A673 (cell line): ENCODE results near the gene CEP72. TPM values are rescaled to one million over a fixed set of nuclear protein-coding genes. Genes with fewer than 3 reads are reported as not detected.

Source experiments
- BruUV-seq: library from RNA; stranded (reverse); fragments of 400-500 nt; replicated peaks from 2 replicates; lab custom pipeline; 2021; lab: Mats Ljungman, UMichigan
- CTCF ChIA-PET: fragments of 300-600 bp; sonication (Branson Sonifier 250); formaldehyde crosslinking; loops from one replicate; lab custom pipeline; 2022; ENCODE audit warnings: antibody characterized with exemption; lab: Charles Lee
- POLR2A ChIA-PET: fragments of 300-600 bp; sonication (Branson Sonifier 250); formaldehyde crosslinking; loops from one replicate; lab custom pipeline; 2022; ENCODE audit warnings: antibody characterized with exemption; ENCODE audit not compliant: low non-redundant PET; lab: Charles Lee
- DNase-seq: peaks from one replicate; pipeline ENCODE4 v3.0.0-alpha.2; 2015; ENCODE audit warnings: low spot score
- H3K27ac ChIP-seq: fragments of 200-600 bp; sonication (generic); 2 replicates; pipeline ENCODE4 v1.5.1; 2016; ENCODE audit warnings: mixed run types, low read depth, mild to moderate bottlenecking, mixed read lengths, antibody characterized with exemption, low read length; ENCODE audit not compliant: poor library complexity, severe bottlenecking
- H3K27me3 ChIP-seq: fragments of 200-600 bp; sonication (generic); replicated peaks from 2 replicates; pipeline ENCODE4 v1.6.1; 2017; ENCODE audit warnings: mixed run types, low read depth, mild to moderate bottlenecking, mixed read lengths, antibody characterized with exemption, low read length; ENCODE audit not compliant: insufficient read depth, poor library complexity
- H3K36me3 ChIP-seq: fragments of 200-600 bp; sonication (generic); 2 replicates; pipeline ENCODE4 v1.6.1; 2016; ENCODE audit warnings: mixed run types, mild to moderate bottlenecking, mixed read lengths, antibody characterized with exemption, low read length; ENCODE audit not compliant: insufficient read depth, poor library complexity, severe bottlenecking
- H3K4me1 ChIP-seq: fragments of 200-600 bp; sonication (generic); 2 replicates; pipeline ENCODE4 v1.6.1; 2017; ENCODE audit warnings: mixed run types, mild to moderate bottlenecking, mixed read lengths, antibody characterized with exemption, low read length; ENCODE audit not compliant: insufficient read depth, poor library complexity, severe bottlenecking
- H3K4me3 ChIP-seq: fragments of 200-600 bp; sonication (generic); 2 replicates; pipeline ENCODE4 v1.5.1; 2016; ENCODE audit warnings: low read depth, mixed run types, mild to moderate bottlenecking, mixed read lengths, low read length; ENCODE audit not compliant: poor library complexity, severe bottlenecking
- H3K9me3 ChIP-seq: fragments of 200-600 bp; sonication (generic); 2 replicates; pipeline ENCODE4 v1.6.1; 2016; ENCODE audit warnings: mixed run types, low read depth, mild to moderate bottlenecking, mixed read lengths, antibody characterized with exemption, low read length; ENCODE audit not compliant: poor library complexity, severe bottlenecking
- EZH2 ChIP-seq: fragments of 200-600 bp; sonication (generic); IDR thresholded peaks from 2 replicates; pipeline ENCODE4 v1.6.1; 2017; ENCODE audit warnings: borderline replicate concordance, low read depth, mild to moderate bottlenecking, mixed read lengths, antibody characterized with exemption, low read length; ENCODE audit not compliant: poor library complexity, severe bottlenecking
- intact Hi-C: fragments of 100-400 bp; cut with micrococcal nuclease; formaldehyde crosslinking; loops from one replicate; pipeline ENCODE4 v1.10.0; 2022; ENCODE audit not compliant: unreplicated experiment
- total RNA-seq: library from RNA; stranded (reverse); gene quantifications from 2 replicates; pipeline ENCODE4 v1.2.3, GENCODE V29; 2021
- TF ChIP-seq, protein P1 (sequence below): fragments of 300-800, 200-600 bp; sonication (generic); conservative IDR thresholded peaks from 2 replicates; pipeline ENCODE4 v1.5.1; 2017; ENCODE audit warnings: low read depth, mild to moderate bottlenecking, antibody characterized with exemption, low read length, moderate library complexity, mixed read lengths

The CEP72 gene
- total RNA-seq, 1 experiment from 2014 or later, result 37.2 TPM

DNA sequence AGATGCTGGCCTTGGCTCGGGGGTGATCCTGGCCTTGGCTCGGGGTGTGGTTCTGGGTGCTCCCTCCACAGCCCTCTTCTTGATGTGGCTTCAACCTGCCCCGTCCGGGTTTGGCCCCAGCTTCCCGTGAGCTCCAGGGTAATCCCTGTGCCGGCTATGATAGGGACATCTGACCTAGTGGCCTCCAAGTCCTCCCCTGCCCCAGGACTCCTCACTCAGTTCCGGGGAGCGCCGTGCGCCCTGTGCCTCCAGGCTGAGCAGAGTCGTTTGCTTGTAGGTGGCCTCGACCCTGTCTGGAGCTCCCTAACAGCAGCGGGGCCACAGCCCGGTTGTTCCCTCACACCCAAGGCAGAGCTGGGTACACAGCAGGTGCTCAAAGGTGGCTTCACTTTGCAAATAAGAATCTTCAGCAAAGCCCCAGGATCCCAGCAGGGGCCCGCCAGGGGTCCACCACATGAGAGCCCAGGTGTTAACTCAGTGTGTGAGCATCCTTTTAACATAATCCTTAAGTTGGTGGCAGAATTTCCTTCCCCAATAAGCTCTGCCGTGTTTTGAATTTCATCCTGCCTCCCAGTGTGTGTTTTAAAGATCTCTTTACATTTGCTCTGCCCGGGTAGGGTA is 32.3 kb upstream of the CEP72 start:
- POLR2A ChIA-PET, result no interaction called here
- CTCF ChIA-PET, result no interaction called here
- Histone ChIP-seq H3K27ac (no peak overlapping the region), H3K27me3 (peaks cover 54% of the 10 kb centered on the region), H3K4me3 (no peak overlapping the region), H3K9me3 (peaks cover 17% of the 10 kb centered on the region), H3K36me3 (no peaks in the 10 kb centered on the region), H3K4me1 (no peaks in the 10 kb centered on the region)
- no TSS peak for BruUV-seq
- no peak for TF ChIP-seq EZH2
- TF ChIP-seq, protein P1, sequence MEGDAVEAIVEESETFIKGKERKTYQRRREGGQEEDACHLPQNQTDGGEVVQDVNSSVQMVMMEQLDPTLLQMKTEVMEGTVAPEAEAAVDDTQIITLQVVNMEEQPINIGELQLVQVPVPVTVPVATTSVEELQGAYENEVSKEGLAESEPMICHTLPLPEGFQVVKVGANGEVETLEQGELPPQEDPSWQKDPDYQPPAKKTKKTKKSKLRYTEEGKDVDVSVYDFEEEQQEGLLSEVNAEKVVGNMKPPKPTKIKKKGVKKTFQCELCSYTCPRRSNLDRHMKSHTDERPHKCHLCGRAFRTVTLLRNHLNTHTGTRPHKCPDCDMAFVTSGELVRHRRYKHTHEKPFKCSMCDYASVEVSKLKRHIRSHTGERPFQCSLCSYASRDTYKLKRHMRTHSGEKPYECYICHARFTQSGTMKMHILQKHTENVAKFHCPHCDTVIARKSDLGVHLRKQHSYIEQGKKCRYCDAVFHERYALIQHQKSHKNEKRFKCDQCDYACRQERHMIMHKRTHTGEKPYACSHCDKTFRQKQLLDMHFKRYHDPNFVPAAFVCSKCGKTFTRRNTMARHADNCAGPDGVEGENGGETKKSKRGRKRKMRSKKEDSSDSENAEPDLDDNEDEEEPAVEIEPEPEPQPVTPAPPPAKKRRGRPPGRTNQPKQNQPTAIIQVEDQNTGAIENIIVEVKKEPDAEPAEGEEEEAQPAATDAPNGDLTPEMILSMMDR, result no peak
- intact Hi-C loops, result no loop called here
- no peak for DNase-seq

DNA sequence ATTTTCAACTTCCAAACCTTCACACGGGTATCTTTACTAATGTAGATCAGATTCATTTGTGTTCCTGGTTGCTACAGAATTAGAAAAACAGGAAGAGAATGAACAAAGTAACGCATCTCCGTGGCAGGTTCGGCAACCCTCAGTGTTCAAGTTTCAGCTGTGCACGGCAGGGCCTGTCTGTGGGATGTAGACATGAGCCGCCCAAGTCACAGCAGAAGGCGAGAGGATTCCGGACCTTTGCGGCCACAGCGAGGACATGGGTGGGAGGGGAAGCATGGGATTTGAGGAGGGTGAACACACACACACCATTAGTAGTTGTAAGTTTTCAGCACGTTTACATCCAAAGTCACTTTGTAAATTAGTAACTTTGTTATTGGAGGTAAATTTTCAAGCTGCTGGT is 31.7 kb upstream of the CEP72 start:
- BruUV-seq, result no TSS peak
- H3K9me3 ChIP-seq, result peaks cover 17% of the 10 kb centered on the region
- intact Hi-C loops, result no loop called here
- CTCF ChIA-PET, result no interaction called here
- H3K27ac ChIP-seq, result no peak overlapping the region
- POLR2A ChIA-PET, result no interaction called here
- no peak for DNase-seq
- TF ChIP-seq, protein P1, result no peak
- TF ChIP-seq EZH2, result no peak
- no peaks in the 10 kb centered on the region for H3K36me3 ChIP-seq
- no peak overlapping the region for H3K4me3 ChIP-seq
- peaks cover 50% of the 10 kb centered on the region for H3K27me3 ChIP-seq
- no peaks in the 10 kb centered on the region for H3K4me1 ChIP-seq

DNA sequence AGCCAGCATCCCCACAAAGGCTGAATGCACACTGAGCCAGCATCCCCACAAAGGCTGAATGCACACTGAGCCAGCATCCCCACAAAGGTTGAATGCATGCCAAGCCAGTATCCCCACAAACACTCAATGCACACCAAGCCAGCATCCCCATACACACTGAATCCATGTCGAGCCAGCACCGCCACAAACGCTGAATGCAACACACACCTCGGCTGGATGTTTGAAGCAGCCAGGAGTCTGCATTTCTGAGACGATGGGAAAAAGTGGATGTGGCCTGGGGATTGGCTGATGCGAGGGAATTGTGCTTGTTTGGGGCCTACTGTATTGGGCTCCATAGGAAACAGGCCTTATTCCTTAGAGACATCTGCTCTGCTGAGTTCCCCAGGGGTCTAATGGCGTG is 30.9 kb upstream of the CEP72 start:
- peaks cover 17% of the 10 kb centered on the region for H3K9me3 ChIP-seq
- no peak overlapping the region for H3K4me3 ChIP-seq
- TF ChIP-seq, protein P1, result no peak
- TF ChIP-seq EZH2, result no peak
- H3K27me3 ChIP-seq, result peaks cover 48% of the 10 kb centered on the region
- ChIA-PET POLR2A (no interaction called here), CTCF (no interaction called here)
- no peak overlapping the region for H3K27ac ChIP-seq
- intact Hi-C loops, result no loop called here
- no peak for DNase-seq
- no peaks in the 10 kb centered on the region for H3K36me3 ChIP-seq
- BruUV-seq, result no TSS peak
- no peaks in the 10 kb centered on the region for H3K4me1 ChIP-seq
